ENCODE measurements around the gene ERC2.

DNA sequence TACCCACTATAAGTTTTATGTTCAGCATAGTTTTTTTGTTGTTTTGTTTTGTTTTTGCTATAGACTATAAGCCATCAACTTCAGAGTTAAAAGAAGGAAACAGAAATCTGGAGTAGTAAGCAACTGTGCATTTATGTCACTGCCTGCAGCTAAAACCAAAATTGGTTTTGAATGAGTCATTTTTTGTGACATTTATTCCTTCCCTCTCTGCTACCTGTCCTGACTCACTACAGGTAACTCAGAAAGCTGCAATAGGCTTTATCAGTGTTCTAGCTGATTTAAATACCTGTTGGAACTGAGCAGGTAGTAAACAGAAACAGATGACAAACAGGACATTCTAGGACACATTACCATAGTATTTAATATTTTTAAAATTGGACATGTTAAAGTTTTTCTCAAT lies 587.9 kb downstream of the ERC2 start:
- TF ChIP-seq EP300 (IDR thresholded peaks at IDR 0.05) (no peak), POLR2AphosphoS5 (IDR thresholded peaks at IDR 0.05) (no peak), POLR2A (IDR thresholded peaks at IDR 0.05) (no peak)
- TF ChIP-seq, protein P1, sequence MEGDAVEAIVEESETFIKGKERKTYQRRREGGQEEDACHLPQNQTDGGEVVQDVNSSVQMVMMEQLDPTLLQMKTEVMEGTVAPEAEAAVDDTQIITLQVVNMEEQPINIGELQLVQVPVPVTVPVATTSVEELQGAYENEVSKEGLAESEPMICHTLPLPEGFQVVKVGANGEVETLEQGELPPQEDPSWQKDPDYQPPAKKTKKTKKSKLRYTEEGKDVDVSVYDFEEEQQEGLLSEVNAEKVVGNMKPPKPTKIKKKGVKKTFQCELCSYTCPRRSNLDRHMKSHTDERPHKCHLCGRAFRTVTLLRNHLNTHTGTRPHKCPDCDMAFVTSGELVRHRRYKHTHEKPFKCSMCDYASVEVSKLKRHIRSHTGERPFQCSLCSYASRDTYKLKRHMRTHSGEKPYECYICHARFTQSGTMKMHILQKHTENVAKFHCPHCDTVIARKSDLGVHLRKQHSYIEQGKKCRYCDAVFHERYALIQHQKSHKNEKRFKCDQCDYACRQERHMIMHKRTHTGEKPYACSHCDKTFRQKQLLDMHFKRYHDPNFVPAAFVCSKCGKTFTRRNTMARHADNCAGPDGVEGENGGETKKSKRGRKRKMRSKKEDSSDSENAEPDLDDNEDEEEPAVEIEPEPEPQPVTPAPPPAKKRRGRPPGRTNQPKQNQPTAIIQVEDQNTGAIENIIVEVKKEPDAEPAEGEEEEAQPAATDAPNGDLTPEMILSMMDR (IDR thresholded peaks at IDR 0.05) = no peak
